Renal pelvis (tissue), 4 donors: Measurements from ENCODE around the gene IQGAP3. TPM values are rescaled to one million over a fixed set of nuclear protein-coding genes. Genes with fewer than 3 reads are reported as not detected.

Experiments used
- DNase-seq: peaks from one replicate; pipeline ENCODE4 v3.0.0-alpha.2; 2013
- polyA plus RNA-seq, 3 donors: library from polyadenylated mRNA; unstranded; fragments of 120-200 nt; gene quantifications; one replicate each; pipeline ENCODE4 v1.2.1, GENCODE V29; 2013; ENCODE audit not compliant: insufficient read length in 3 of 3

The IQGAP3 gene
- polyA plus RNA-seq, 3 donors, result 14.1 to 17.0 (median 14.8) TPM

DNA sequence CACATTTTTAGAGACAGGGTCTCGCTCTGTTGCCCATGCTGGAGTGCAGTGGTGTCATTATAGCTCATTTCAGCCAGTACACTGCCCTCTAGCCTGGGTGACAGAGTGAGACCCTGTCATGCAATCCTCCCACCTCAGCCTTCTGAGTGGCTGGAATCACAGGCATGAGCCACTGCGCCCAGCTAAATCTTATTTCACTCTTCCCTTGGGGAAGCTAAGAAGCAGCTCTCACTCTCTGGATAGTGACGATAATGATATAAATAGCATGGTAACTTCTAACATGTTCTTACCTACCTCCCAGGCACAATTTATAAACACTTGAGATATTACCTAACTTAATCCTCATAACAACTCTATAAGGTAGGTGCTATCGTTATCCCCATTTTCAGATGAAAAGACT, 24.9 kb downstream of the IQGAP3 start:
- no peak for DNase-seq

DNA sequence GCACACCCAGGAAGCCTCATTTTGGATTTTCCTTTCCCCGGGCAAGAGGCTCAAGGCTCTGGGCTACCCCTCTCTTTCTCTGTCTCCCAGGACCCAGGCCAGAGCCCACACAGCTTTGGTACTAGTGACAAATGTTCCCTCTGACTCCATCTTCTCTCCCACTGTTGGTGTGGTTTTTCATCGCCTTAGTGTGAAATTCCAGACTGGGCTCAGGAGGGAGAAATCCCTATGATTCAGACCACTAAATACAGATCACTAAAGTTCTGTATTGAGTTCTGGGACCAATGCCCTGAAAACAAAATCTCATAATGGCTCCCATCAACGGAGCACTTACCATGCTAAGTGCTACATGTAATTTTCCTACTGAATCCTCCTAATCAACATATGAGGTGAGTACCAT, 26.1 kb downstream of the IQGAP3 start:
- no peak for DNase-seq

DNA sequence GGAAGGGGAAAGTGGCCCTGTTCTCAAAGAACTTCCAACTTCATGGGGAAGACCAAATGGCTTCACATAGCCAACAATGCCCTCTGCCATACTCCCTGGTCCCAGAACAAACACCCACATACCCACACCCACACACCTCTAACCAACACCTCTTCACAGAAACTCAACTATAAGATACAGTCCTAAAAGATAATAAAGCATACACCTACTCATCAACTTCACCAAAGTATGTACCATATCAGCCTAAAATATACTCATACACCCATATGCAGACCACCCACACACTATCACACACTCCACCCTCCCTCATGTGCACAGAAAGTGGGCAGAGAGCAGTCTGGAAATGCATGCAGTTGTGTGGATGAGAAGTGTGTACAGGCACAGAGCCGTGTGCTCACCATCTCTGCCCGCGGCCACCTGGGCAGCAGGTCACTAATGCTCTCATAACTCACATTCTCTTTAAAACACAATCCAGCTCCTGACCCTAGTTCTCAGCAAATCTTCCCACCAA, 27.7 kb downstream of the IQGAP3 start:
- no peak for DNase-seq

DNA sequence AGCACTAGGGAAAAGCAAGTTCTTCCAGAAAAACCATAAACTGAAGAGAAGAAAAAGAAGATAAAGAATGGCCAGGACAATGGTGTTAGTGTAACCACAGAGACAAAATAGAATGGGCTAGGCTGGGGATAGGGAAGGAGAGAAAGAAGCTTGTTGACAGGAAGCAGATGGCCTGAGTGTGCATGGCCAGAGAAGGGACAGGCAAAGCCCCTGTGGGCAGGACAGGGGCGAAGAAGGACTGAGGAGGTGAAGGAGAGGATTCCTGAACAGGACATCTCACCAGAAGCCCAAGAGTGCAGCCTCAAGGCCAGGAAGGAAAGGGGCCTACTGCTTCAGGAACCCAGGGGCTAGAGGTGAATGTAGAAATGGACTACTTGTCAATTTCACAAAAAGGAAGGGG, 29.3 kb downstream of the IQGAP3 start:
- DNase-seq, result no peak

DNA sequence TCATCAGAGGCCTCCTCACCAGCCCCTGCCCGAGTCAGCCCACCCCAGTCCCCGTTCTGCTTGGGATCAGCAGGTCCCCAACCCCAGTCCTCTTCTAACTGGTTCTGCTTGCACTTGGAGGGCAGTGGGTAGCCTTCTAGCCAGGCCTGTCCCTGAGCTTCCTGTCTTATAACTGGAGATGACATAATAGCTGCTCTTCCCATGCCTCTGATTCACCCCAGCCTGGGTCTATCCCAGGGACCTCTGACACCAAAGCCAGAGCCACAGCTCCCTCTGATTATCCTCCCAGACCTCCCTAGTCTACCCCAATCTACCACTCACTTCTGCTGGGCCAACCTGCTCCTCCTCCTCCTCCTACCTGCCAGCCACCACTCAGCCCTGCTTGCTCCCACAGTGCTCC, 31.4 kb downstream of the IQGAP3 start:
- no peak for DNase-seq

DNA sequence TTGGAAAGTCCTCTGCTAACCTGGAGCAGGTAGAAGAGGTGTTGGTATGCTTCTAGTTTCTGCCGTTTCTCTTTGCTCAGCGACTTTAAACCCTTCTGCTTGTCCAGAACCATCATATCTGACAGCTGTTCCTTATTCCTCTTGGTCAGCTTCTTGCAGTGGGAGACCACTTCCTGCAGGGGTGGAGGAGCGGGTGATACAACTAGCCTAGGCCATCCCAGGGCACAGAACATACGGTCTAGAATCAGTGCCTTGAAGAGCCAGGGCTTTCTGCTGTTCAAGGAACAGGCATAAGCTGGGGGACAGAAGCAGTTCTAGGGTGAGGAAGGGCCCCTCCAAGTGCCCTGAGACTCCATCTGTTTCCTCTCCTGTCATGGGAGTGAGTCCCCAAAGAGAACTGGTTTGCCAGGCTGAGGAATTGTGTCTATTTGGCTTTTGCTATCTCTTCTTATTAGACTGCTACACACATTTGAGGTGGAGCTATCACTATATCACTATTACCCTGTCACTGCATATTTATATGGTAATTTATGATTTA, 32.5 kb downstream of the IQGAP3 start:
- DNase-seq, result no peak

DNA sequence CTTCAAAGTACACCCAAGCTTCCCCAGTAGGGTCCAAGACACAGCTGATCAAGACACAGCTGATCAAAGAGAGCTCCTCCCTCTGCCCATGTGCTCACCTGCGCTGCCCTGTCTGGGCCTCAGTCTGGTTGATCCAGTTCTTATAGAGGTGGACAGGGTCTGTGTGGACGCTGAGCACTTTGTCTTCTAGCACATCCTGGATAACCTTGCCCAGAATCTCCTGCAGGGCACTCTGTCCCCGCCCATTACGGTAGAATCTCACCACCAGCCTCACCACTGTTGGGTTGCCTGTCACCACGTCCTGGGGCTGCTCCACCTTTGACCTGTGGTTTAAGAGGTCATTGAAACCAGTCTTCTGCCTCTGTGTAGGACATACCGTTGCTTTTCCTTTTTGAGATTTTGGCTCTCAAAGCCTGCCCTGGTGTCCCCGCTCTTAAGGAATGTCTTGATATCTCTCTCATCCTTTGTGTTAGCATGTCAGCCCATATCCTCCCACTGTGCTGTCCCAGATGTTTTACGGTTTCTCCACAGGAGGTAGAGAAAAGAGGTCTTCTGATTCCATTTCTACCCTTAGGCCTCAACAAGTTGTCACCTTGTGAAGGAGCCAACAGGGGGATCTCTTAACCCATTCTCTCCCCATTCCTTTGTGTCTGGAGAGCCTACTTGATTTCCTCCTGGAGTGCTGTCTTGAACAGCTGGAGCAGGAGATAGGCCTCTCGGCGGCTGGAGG, 33.5 kb downstream of the IQGAP3 start:
- DNase-seq, result no peak

DNA sequence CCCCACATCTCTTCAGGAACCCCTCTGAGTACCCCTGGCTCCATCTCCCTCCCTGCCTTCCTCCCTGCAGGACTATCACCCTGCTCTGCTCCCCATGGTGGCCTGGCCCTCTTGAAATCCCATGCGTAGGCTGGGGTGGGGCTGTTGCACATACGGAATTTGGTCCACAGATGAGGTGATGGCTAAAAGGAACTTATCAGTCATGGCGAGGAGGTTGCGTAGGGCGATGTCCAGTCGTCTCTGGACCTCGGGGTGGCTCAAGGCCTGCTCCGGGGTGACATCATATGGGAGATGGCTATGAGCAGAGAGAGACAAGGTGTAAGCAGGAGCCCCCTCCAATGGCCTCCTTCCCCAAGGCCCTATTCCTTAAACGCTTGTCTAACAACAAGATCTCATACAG, 35.3 kb downstream of the IQGAP3 start:
- DNase-seq, result no peak

DNA sequence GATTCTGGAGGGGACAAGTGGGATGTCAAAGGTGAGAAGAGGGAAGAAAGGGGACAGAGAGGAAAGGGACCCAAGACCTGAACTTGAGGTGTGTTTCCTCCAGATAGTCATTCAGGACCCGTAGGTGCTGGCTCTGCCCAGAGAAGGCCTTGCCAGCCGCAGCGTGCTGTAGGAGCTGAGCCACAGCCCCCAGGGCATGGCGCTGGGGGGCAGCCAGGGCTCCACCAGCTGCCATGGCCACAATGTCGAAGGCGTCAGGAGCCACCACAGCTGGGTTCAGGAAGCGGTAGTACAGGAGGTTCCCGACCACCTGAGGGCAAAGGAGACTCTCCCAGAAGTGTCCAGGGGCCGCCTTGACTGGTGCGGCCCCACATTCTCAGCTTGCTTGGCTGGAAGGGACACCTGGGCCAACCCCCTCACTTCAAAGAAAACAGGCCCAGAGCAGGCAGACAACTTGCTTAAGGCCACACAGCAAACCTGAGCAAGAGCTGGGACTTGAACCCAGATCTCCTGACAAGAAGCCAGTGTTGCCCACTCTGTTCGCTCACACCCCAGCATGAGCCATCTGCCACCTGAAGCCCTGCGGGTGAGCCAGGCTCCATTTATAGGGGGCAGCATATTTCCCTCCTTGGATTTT, 37.8 kb downstream of the IQGAP3 start:
- DNase-seq, result no peak

DNA sequence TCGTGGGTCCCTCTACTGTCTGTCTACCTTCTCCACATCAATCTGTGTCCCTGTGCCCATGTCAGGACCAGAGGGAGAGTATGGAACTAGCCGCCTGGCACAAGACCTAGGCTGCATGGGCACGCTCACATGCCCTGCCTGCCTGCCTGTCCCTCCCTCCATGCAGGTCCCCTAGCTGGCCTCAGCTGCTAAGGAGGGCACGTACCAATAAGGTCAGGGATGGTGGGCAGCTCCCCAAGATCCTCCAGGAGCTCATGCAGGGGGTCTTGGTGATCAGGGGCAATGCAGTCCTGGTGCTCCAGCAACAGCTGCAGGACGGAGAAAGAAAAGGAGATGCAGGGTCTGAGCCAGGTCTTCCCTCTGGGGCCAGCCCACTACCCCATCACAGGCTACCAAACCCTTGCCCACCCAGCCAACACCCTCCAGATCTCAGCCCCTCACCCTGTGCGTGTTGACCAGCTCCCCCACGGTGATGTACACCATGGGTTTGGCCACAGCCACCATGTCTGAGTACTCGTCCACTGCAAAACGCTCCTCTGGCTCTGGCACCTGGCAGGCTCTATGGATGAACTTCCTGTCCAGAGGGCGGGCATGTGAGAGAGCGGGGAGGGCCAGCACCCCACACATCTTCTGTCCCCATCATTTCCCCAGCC, 38.7 kb downstream of the IQGAP3 start:
- DNase-seq, result no peak

DNA sequence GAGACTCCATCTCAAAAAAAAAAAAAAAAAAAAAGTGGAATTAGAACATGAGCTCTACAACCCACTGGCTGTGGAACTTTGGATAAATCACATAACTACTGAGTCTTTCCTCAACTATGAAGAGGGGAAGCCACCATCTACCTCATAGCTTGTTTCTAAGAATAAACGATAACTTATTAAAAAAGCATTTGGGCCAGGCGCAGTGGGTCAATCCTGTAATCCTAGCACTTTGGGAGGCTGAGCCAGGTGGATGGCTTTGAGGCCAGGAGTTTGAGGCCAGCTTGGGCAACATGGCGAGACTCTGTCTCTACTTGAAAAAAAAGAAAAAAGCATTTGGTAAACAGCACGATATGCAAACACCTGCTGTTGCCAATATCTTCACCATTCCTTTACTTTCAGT, 40.0 kb downstream of the IQGAP3 start:
- DNase-seq, result no peak

DNA sequence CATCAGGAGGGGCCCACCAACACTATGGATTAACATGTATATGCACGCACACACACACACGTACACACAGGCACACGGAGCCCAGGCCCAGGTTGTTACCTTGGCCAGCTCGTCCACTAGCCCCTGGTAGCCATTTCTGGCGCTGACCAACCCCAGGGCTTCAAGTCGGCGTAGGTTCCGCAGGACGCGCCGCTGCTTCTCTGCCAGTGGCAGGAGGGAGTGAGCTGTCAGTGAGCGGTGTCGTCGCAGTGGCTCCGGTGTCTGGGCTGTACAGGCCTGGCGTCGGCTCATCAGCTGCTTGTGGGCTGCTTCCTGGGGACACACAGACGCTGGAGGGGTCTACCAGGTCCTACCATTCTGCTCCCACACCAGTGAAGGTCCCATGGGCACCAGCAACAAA, 42.4 kb downstream of the IQGAP3 start:
- no peak for DNase-seq

DNA sequence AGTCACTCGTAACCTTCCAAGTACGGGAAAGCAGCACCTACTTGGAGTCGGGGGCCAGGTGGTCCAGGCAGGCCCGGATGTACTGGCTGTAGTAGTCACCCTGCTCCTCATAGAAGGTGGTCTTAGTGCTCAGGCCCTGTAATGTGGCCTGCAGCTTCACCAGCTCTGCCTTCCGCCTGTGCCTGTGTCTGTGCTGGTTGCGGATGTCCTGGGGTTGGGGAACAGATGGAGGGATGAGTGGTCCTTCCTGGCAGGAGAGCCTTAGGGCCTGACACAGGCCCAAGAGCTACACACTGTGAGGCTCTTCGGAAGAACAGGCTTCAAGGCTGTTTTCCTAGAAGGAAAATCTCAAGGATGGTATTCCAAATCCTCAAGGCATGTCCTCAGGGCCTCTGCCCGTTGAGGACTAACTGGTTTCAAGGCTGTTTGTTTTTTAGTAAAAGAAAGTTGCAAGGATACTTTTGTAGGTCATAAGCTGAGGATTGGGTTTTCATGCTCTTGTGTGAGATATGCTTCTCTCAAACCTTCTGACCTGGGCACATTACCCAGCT, 43.4 kb downstream of the IQGAP3 start:
- no peak for DNase-seq

DNA sequence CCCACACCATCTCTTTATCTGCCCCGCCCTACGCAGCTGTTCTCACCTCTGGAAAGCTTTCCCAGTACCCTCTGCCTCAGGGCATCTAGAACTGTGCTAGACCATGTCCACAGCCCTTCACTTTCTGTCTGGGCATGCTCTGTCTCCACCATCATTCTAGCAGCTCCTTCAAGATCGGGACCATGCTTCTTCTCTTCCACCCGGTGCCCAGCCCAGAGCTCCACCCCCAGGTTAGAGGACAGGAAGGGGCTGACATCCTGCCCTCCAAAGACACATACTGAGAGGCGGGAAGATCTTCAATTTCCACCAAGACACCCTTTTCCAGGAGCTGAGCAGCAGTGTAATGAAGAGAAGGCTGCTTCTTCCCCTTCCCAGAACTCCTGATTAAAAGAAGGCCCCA, 44.1 kb downstream of the IQGAP3 start:
- DNase-seq, result no peak

DNA sequence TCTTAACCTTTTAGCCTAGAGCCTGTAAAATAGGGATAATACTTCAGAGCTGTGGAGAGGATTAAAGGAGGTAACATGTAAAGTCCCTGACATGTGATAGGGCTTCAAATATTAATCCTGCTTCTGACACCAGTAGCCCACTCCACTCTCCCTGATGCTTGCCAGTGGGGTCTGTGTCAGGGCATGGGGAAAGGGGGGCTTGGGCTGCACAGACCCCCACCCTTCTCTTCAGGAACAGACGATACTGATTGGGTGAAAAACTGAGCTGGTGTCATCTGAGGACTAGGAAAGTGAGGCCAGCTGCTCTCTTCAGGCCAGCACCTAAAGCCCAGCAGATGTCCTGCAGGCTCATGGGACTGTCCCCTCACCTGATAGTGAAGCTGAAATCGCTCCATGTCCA, 44.8 kb downstream of the IQGAP3 start:
- no peak for DNase-seq

DNA sequence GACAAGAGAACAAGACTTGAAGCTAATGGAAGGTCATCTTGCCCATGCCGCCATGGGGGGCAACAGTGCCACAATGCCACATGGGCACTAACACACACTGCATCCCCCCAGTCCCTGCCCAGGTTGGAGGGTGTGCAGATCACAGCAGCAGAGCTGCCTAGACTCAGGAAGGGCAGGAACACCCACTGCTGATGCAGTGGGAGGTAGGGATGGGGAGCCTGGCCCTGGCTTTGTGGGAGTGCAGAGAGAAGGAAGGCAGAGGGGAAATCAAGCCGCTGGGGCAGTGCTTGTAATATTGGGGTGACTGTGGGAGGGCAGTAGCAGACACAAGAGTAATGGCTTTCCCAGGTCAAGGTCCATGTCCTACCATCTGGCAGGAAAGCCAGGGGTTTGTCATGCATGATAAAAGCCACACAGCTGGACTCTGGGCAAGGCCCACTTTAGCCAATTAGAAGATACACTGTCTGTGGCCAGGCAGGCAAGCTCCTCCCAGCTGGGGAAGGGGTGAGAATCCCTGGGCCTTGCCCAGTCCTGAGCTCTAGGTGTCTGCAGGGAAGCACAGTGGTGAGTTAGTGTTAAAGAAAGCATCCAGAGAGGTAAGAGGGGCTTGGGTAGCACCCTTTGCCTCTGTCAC, 46.4 kb downstream of the IQGAP3 start:
- no peak for DNase-seq

DNA sequence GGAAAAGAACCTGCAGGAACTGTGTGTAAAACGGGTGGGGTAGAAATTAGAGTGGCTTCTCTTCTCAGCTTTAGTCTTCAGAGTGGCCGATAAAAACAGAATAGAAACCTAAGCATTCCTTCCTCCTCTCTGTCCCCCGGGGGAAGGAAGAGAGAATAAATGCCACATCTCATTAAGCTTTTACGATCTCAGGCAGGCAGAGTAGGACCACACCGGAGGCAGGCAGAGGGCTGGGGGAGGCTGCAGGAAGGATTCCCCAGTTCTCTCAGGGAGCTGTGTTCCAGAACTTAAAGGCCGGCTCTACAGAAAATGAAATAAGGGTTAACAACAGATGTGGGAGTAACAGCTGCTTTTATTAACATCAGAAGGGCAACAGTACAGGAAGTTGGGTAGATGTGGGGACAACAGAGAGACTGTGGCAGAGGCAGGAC, 47.3 kb downstream of the IQGAP3 start:
- no peak for DNase-seq

DNA sequence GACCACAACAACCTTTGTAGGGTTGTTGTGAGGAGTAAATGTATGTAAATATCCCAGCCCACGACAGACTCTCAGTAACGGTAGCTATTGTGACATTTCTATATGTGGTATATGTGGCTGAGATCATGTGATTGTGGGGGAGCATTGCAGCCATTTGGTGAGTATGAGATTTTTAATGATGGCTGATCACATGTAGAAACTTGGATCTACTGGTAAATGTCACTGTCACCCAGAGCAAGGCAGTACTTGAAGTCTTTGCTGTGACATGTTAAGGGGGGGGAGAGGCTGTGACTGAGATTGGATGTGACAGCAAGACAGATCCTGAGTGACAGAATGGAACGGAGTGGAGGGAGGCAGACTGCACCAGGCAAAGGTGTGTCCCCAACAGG, 47.9 kb downstream of the IQGAP3 start:
- DNase-seq, result no peak

DNA sequence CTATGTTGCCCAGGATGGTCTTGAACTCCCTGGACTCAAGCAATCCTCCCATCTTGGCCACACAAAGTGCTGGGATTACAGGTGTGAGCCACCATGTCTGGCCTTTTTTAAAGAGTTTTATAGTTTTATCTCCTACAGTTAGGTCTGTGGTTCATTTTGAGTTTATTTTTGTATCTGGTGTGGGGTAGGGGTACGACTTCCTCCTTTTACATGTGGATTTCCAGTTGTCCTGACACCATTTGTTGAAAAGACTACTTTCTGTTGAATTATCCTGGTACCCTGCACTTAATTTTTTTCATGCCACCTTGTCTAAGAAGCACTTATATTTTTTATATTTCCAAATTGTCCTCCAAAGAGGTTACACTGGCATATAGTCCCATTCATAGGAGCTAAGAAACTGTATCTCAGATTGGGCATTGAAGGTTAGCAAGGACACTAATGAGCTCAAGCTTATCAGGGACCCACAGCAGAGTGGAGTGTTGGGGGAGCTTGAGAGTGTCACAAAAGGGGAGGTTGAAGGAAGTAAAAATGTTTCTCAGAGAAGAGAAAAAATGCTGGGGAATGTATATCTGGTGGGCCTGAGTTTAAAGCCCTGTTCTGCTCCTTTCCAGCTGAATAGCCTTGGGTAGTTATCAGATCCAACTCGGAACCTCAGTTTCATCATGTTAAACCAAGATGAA, 48.4 kb downstream of the IQGAP3 start:
- DNase-seq, result no peak

DNA sequence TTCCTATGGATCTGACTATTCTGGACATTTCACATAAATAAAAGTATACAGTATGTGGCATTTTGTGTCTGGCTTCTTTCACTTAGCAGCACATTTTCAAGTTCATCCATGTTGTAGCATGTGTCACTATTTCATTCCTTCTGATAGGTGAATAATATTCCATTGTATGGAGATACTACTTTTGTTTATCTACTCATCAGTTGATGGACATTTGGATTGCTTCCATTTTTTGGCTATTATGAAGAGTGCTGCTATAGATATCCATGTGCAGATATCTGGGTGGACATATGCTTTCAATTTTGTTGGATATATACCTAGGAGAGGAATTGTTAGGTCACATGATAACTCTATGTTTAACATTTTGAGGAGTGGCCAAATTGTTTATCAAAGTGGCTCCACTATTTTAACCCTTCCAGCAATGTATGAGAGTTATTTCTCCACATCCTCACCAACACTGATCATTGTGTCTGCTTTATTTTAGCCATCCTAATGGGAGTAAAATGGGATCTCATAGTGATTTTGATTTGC, 49.9 kb downstream of the IQGAP3 start:
- DNase-seq, result no peak

DNA sequence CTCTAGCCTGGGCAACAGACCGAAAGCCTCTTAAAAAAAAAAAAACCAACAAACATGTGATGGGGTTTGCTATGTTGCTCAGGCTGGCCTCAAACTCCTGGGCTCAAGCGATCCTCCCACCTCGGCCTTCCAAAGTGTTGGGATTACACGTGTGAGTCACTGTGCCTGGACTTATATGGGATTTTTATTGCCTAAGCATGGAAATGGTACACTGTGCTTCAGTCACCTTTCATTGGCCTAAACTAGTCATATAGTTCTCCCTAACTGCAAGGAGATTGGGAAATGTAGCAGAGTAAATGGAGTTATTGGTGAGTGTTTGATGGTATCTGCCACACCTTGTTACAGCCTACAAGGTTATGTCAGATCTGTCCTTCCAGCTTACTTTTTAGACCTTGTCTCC, 54.6 kb downstream of the IQGAP3 start:
- DNase-seq, result no peak
